Gastrocnemius medialis (tissue), 4 donors: ENCODE data around the gene SUCLG2.

ENCODE experiments used
- POLR2A ChIP-seq, 2 donors: fragments of 450-650 bp; IDR thresholded peaks; one replicate each; pipeline ENCODE4 v1.6.1; 2017; ENCODE audit warnings: antibody characterized with exemption in 2 of 2, mild to moderate bottlenecking in 2 of 2, moderate library complexity in 2 of 2
- TF ChIP-seq, protein P1 (sequence below), 5 experiments: fragments of 450-650 bp in 3 of 5; fragments of 200-600 bp in 2 of 5; sonication (generic) in 2 of 5; IDR thresholded peaks in 4 of 5; conservative IDR thresholded peaks in 1 of 5; 1 replicate in 4 of 5; 2 replicates in 1 of 5; pipeline ENCODE4 v1.5.1; 2016 to 2019; ENCODE audit warnings: antibody characterized with exemption in 5 of 5, mild to moderate bottlenecking in 3 of 5, moderate library complexity in 3 of 5

DNA sequence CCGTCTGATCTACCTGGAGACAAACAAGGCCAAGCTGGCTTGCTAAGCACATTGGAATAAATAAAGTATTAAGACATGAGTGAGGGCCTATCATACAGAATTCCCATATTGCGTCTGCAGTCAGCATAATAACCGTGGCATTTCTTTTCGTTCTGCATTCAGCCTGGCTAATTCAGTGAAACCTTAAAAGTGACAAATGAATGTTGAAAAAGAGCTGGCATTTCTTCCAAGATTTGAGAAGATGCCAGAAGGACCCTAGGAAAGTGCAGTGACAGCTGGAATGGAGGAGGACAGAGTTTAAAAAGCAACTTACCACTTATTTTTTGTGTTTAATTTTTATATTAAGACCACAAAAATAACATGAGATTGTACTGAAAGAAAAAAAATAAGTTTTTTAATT is 67.1 kb downstream of the SUCLG2 start:
- TF ChIP-seq POLR2A (IDR thresholded peaks at IDR 0.05) = no peak
- TF ChIP-seq, protein P1, sequence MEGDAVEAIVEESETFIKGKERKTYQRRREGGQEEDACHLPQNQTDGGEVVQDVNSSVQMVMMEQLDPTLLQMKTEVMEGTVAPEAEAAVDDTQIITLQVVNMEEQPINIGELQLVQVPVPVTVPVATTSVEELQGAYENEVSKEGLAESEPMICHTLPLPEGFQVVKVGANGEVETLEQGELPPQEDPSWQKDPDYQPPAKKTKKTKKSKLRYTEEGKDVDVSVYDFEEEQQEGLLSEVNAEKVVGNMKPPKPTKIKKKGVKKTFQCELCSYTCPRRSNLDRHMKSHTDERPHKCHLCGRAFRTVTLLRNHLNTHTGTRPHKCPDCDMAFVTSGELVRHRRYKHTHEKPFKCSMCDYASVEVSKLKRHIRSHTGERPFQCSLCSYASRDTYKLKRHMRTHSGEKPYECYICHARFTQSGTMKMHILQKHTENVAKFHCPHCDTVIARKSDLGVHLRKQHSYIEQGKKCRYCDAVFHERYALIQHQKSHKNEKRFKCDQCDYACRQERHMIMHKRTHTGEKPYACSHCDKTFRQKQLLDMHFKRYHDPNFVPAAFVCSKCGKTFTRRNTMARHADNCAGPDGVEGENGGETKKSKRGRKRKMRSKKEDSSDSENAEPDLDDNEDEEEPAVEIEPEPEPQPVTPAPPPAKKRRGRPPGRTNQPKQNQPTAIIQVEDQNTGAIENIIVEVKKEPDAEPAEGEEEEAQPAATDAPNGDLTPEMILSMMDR (IDR thresholded peaks at IDR 0.05 in 4 of 5, conservative IDR thresholded peaks at IDR 0.05 in 1 of 5) = no peak
